ENCODE measurements around the gene LINC01488.

The LINC01488 gene

DNA sequence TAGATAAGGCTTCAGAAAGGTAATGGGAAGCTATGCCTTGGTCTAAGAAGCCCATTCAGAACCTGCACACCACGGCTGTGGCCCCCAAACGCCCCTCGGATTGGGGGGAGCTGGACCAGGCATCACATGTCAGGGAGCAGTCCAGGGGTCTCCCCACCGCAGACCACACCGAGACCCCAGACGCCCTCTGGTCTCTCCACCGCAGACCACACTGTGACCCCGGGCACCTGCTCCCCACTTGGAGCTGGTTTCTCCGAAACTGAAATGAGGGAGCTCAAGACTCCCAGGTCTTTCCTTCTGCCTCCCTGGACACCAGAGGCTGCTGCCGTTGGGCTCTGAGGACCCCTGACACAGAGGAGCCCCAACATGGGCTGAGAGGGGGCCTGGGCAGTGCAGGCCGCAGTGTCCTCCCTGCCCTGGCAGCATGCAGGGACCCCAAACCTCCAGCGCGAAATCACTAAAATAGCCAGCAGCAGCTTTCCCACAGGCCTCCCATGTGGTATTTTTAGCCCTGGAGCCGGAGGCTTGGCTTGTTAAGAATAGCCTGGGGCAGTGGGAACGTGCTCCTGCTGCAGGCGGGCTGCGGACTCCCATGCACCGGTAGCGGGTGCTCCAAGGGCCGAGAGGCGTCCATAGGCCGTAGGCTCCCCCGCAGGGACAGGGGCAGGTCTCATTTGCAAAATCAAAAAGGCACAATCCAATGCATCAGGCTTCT is 7.7 kb downstream of the LINC01488 start:
- H3K4me3 ChIP-seq (ENCODE audit: low read length), result no peak overlapping the region
- DNase-seq (ENCODE audit: low read depth, low spot score), result no peak

DNA sequence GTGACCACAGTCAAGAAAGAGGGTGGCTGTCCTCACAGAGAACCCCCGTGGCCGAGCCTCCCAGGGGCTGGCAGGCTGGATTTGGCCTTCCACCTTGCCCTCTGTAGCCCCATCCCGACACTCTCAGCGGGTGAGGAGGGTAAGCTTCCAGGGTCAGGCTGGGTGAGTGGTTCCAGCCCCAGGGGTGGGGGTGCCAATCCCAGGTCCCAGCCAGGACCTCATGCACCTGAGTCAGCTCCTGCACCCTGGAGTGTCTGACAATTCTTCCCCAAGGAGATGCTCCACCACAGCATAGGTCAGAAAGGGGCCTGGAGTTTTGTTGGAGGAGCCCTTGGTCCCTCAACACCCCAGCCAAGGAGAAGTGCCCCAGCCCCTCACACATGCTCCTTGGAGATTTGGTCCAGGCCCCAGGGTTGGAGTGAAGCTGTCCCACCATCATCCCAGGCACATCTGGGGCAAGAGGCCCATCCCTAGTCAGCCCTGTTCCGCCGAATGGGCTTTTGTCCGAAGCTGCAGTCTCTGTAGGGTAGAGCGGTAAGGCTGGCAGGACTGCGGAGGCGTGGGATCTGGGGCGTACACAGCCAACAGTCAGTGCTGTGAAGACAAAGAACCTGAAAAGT is 8.4 kb downstream of the LINC01488 start:
- DNase-seq (ENCODE audit: low read depth, low spot score), result no peak
- H3K4me3 ChIP-seq (ENCODE audit: low read length), result no peak overlapping the region

DNA sequence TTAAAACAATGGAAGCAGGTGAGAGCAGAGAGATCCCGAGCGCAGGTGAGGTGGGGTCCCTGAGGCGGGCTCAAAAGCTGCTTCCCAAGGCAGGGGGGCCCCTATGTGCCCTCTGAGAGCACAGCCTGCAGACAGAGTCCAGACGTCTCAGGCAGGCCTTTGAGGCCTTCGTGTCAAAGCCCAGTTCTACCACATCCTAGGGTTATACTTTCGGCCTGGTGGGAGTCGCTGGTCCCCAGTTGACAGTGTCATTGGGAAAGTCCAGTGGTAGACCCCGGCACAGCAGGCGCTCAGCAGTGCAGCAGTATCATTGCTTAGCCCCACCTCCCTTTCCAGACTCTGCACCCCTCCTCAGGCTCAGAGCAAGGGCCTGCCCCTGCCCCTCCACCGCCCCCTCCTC is 9.1 kb downstream of the LINC01488 start:
- no peak for DNase-seq (ENCODE audit: low read depth, low spot score)
- no peak overlapping the region for H3K4me3 ChIP-seq (ENCODE audit: low read length)

DNA sequence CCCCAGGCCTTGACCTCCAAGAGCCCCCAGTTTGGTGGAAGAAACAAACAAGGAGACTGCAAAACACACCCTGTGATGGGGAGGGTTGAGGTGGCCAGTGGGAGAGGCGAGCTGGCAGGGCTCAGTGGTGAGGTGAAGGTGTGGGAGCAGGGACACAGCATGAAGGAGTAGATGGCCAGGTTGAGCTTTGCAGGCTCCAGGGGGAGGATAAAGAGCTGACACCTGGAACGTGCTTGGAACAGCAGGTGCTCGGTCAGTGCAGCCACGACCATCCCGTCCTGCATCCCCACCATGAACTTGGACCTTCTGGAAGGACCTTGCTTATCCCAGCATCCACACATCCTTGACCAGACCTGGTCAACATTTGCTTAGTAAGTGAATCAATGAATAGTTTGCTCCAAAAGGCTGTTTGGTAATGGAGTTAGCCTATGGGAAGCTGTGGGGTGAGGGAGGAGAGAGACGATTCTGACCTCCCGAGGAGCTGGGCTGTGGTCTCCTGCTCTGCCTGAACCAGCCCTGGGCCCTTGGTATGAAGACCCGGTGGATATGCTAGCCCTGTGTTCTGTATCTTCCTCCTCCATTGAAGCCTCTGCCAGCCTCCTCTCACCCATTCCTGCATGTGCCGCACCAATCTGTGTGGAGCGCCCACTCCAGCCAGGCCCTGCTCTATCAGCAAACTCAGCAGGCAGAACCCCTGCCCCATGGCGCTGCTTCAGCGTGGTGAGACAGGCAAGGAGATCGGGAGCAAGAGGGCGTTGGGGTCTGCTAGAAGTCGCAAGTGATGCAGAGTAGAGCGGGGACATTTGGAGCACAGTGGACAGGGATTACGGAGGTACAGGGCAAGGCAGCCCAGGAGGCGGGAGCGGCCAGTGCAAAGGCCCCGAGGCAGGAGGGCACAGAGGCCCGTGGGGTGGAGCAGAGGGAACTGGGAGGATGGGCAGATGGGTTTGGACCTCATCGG is 9.9 kb downstream of the LINC01488 start:
- no peak for DNase-seq (ENCODE audit: low read depth, low spot score)
- H3K4me3 ChIP-seq (ENCODE audit: low read length), result no peak overlapping the region

DNA sequence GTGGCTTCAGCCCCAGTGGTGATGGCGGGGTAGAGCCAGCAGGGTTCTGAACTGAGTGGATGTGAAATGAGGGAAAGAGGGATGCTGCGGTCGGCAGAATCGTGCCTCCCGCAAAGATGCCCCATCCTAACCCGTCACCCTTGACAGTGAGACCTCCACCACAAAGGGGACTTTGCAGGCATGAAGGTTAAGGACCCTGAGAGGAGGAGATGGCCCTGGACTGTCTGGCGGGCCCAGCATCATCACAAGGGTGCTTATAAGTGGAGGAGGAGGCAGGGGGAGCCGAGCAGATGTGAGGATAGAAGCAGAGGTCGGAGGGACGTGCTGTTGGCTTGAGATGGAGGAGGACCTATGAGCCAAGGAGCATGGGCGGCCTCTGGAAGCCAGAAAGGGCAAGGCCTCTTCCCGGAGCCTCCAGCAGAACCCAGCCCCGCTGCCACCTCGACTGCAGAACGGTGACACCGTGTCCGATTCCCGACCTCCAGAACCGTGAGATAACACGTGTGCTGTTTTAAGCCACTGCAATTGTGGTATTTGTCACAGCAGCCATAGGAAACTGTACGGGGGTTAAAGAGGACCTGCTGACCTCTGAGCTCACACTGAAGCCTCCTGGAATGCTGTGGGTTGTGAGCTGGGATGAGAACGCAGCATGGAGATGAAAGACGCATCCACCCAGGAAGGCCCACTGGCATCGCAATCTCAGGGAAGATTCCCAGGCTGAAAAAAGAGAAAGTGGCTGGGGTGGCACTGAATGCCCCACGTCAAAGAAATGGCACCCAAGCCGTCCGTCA is 10.9 kb downstream of the LINC01488 start:
- H3K4me3 ChIP-seq (ENCODE audit: low read length), result no peak overlapping the region

DNA sequence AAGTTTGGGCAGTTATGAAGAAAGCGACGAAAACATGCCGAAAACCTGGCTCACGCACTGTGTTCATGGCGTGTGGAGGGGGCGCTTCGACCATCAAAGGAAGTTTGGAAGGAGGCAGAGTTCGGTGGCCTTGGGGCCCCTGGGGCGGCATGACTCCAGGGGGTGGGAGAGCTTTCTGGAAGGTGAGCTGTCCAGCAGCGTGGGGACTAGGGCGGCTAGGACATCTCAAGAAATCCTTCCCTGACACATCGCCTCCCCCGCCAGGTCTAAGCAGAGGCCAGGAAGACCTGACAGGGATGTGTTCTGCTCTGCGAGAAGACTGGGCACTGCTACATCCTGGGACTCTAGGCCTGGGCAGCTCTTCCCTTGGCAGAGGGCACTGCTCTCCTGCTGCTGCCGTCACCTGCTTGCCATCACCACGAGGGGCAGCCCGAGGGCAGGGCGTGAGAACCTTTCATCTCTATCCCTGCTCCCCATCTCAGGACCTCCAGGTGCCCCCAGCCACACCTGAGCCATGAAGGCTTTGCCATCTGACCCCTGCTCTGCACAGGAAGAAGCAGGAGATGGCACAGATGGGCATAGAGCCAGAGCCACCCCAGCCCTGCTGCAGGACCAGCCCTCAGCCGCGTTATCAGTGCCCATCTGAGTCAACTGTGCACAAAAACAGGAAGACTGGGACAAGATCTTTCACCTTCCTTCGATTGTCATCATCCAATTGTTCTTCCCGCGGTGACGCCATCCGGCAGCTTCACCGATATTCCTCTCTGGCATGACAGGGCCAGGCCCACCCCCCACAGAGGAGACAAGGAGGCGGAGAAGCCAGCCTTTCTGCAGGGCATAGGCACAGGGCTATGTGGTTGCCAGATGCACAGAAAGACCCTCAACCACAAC is 12.7 kb downstream of the LINC01488 start:
- H3K4me3 ChIP-seq (ENCODE audit: low read length), result no peak overlapping the region
- DNase-seq (ENCODE audit: low read depth, low spot score), result no peak

More for the DNA sequence above, 10.9 kb downstream of the LINC01488 start:
- no peak for DNase-seq (ENCODE audit: low read depth, low spot score)

DNA sequence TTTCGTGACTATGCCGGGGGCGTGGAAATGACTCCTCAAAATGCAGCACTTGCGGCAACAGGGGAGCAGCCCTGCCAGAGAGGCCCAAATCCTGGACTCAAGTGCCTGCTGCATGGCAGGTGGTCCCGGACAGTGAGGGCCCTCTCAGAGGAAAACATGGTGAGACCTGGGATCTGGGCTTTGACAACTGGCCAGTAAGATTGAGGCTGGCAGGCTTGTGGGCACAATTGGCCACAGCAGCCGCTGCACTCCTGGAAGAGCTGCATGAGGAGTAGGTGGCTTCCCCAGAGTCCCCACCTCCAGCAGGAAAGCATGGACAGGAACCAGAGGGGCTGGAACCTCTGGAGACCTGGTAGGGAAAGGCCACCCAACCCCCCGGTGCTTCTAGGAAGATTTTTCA is 13.4 kb downstream of the LINC01488 start:
- no peak for DNase-seq (ENCODE audit: low read depth, low spot score)
- no peak overlapping the region for H3K4me3 ChIP-seq (ENCODE audit: low read length)

DNA sequence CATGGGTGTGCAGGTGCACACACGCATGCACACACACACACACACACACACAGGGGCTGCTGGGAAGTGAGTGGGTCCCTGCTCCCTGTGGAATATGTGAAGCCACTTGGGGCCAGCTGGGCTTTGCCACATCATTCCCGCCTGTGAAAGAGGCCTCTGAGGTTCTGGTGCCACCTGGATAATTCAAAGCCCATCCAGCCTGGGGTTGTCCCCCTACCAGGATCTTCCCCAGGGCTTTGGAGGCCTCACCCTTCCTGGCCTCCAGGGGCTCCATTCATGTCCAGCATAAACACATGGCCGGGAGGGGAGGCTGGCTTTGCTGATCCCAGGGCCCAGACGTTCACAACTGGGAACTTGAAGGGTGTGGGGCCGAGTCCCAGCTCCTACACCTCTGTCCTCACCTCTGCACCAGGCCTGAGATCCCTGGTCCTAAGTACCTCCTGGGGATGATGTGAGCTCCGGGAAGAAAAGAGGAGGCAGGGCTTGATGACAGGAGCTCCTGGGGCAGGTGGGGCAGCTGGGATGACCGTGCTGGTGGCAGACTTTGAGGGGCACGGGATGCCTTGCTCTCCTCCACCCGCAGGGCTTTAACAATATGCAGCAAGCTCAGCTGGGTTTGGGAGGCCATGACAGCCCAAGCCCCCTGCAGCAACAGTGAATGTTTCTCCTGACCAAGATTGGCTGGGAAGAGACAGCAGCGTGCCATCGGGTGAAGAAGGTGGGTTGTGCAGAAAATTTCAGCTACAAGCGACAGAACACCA is 14.2 kb downstream of the LINC01488 start:
- no peak overlapping the region for H3K4me3 ChIP-seq (ENCODE audit: low read length)
- no peak for DNase-seq (ENCODE audit: low read depth, low spot score)

DNA sequence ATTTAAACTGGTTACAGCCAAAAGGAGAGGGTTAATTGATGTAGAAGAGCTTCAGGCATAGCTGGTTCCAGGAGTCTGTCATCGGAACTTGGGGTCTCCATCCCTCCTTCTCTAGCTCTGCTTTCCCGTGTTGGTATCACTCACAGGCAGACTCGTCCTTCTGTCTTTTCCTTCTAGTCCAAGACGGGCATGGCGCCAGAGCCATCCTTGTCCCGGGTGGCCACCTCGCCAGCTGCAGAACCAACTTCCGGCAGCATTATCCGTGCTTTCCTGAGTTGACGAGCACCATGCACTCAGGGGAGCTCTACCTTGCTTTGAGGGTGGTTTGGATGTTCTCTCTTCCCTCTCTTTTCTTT is 14.7 kb downstream of the LINC01488 start:
- no peak for DNase-seq (ENCODE audit: low read depth, low spot score)
- H3K4me3 ChIP-seq (ENCODE audit: low read length), result no peak overlapping the region

DNA sequence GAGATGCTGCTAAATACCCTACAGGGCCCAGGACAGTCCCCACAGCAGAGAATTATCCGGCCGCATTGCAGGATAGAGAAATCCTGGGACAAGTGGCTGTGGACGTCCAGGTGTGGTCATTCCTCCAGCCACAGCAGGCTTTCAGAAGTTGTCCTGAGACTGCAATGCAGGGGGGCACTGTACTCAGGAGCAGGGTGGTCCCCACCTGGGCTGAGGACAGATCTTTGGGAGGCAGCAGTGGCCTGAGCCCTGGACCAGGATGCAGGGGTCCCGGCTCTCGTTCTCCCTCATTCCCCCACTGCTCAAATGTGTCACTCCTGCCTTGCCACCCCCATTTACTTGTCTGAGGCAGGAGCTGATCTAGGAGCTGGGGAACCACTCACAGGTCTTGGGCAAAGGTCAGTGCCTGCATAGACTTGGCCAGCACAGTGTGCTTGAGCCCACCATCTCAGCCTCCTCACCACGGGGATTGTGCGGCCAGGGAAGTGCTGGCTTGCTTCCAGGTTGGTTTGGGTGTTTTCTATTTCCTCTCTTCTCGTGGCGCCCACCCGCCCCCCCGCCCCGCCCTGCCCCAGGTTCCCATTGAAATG is 15.3 kb downstream of the LINC01488 start:
- no peak for DNase-seq (ENCODE audit: low read depth, low spot score)
- H3K4me3 ChIP-seq (ENCODE audit: low read length), result no peak overlapping the region

DNA sequence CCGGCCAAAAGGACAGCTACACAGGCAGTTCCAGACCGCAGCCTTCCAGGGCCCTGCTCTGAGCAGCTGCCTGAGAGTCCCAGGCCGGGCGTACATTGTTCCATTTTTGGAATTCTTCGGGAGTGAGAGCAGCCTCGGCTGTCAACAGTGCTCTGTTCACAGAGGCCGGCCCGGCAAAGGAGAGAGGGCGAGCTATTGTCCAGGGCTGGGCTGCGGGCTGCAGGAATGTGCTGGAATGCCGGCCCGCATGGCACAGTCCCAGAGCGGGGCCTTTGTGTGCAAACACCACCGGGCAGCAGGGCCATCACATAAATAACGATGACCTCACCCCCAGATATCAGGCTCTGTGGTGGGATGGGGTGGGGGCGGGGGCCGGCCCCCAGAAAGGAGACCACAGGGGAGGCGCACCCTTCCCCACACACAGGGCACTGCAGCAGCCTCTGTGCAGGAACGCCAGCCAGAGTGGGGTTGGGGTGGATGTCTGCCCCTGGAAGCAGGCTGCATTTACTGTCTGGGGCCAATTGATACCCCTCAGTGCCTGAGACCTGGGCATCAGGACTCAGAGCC is 15.8 kb downstream of the LINC01488 start:
- no peak overlapping the region for H3K4me3 ChIP-seq (ENCODE audit: low read length)
- no peak for DNase-seq (ENCODE audit: low read depth, low spot score)

DNA sequence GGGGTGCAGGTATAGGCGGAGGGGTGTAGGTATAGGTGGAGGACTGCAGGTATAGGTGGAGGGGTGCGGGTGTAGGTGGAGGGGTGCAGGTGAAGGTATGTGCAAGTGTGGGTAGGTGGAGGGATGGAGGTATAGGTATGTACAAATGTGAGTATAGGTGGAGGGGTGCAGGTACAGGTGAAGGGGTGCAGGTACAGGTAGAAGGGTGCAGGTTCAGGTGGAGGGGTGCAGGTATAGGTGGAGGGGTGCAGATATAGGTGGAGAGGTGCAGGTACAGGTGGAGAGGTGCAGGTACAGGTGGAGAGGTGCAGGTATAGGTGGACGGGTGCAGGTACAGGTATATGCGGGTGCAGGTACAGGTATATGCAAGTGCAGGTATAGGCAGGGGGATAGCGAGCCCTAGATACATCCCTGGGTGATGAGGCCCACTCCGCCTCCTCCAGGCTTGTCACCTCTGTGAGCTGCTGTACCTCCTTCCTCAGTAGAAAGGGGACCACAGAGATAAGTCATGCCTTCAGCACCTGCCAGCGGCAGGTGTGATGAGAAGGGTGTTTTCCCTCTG is 17.2 kb downstream of the LINC01488 start:
- DNase-seq (ENCODE audit: low read depth, low spot score), result no peak
- H3K4me3 ChIP-seq (ENCODE audit: low read length), result no peak overlapping the region

DNA sequence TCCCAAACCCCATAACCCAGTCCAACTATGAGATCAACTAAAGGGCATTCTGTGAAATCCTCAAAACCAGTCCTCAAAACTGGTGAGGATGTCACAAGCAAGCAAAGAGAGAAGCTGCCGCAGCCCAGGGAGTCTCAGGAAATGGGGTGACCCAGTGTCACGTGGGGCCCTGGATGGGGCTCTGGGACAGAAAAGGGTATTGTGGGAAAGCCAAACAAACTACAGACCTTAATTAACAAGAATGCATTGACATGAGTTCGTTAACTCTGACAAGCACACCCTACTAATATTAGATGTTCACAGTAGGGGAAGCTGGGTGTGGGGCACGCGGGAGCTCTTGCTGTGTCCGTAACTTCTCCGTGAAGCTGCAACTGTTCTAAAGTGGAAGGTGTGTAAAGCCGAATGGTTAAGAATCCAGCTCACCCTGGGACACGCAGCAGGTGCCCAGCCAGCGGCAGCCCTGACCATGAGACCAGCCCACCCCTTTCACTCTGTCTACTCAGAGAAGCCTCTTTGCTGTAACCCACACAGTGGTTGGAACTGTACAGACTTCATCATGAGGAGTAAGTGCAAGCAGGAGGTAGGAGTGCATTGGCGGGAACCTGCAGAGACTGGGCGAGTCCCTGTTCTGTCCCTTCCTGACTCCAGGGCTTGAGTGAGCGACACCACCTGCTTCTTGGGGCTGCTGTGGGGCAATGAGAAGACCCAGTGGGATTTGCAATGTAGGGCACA is 17.9 kb downstream of the LINC01488 start:
- DNase-seq (ENCODE audit: low read depth, low spot score), result no peak

DNA sequence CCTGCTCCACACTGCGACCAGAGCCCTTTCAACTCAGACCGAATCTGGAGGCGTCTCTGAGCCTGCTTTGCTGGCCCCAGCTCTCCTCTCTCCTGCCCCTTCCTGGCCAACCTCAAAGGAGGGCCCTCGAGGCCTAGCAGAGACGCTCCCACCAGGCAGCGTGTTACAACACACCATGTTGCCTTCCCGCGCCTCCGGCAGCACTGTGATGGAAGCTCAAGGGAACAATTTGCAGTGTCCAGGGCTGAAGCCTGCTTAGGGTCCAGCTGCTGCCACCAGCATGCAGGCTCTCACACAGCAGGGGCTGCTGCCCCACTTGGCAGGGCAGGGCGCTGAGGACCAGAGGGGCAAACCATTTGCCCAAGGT is 18.4 kb downstream of the LINC01488 start:
- no peak overlapping the region for H3K4me3 ChIP-seq (ENCODE audit: low read length)
- DNase-seq (ENCODE audit: low read depth, low spot score), result no peak

More for the DNA sequence above, 17.9 kb downstream of the LINC01488 start:
- no peak overlapping the region for H3K4me3 ChIP-seq (ENCODE audit: low read length)

DNA sequence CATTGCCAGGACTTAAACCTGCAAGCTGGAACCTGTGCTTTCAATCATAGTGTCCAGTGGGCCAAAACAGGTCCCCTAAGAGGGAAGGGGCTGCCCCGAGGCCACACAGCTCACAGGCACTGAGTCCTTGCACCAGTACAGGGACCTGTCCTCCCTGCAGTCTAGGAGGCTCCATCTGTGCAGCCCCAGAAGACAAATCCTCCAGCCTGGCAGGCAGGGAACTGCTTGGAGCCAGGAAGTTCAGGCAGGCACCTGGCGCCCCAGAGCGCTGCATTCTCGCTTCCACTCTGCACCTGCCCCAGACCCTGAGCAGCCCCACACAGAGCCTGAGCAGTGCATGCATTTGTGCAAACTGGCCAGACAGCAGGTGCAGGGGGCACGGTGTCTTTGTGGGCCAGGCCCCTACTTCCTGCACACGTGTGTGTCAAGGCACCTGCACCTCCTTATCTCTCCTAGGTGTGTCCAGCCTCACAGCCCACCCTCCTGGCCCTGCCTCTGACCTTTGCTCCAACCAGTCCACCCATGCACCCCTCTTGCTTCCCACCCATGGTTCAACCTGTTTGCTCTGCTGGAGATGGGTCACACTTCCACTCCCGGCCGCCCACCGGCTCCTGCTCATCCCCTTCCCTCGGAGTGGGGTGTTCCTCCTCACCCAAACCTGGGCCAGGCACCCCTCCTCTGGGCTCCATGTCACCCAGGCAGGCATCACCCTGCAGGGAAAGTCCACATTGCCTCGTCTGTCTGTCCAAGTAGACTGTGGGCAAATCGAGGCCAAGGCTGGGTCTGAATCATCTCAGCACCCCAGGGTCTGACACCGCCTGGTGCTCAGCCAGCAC is 19.0 kb downstream of the LINC01488 start:
- H3K4me3 ChIP-seq (ENCODE audit: low read length), result no peak overlapping the region
- DNase-seq (ENCODE audit: low read depth, low spot score), result no peak

Measured in Jurkat, Clone E6-1 (cell line).